ENCODE results near the gene TAS2R20. TPM values are rescaled to one million over a fixed set of nuclear protein-coding genes. Genes with fewer than 3 reads are reported as not detected.

TAS2R20 gene
- total and polyA plus RNA-seq, 2 donors (not counting 3 experiments of a cell fraction or from before 2014, with no cell fraction given) = 0.48 to 3.3 TPM

- H3K79me2 ChIP-seq (ENCODE audit: control insufficient read depth, insufficient read depth, low read length) = no peaks in the 10 kb centered on the region
- intact Hi-C loops (cut with micrococcal nuclease) = no loop called here
- H4K20me1 ChIP-seq (replicated peaks; ENCODE audit: control insufficient read depth, extremely low read depth, insufficient read depth, low read length) = no peaks in the 10 kb centered on the region
- FAIRE-seq (no peak), DNase-seq (ENCODE audit: low read depth, low spot score) (no peak)
- H3K9me3 ChIP-seq (replicated peaks; ENCODE audit: control insufficient read depth, insufficient read depth, low read length) = no peaks in the 10 kb centered on the region
- BruUV-seq (replicated peaks) = no TSS peak
- no peak overlapping the region for H3K9ac ChIP-seq (replicated peaks; ENCODE audit: extremely low read depth, insufficient read depth, low read length)
- no peaks in the 10 kb centered on the region for H3K9me1 ChIP-seq (replicated peaks; ENCODE audit: control insufficient read depth, extremely low read depth, insufficient read depth, low read length)
- dilution Hi-C loops (cut with MboI; ENCODE audit: extremely low pct_ligation_motif_present, low sequenced_read_pairs) = no loop called here
- no peaks in the 10 kb centered on the region for H3K27me3 ChIP-seq (ENCODE audit: control insufficient read depth in 2 of 2, insufficient read depth in 2 of 2, low read length in 2 of 2)
- POLR2A ChIA-PET = no interaction called here
- no peak overlapping the region for H2AFZ ChIP-seq (ENCODE audit: low read depth, low read length)
- no peak overlapping the region for H3K27ac ChIP-seq (ENCODE audit: insufficient read depth, low read depth, low read length)
- H3K36me3 ChIP-seq (ENCODE audit: control insufficient read depth in 2 of 2, extremely low read depth in 1 of 2, insufficient read depth in 2 of 2, low read length in 2 of 2) = no peaks in the 10 kb centered on the region
- TF ChIP-seq POLR2AphosphoS5 (IDR thresholded peaks at IDR 0.05; ENCODE audit: insufficient read depth, low read depth, low read length) (no peak), GATA2 (IDR thresholded peaks at IDR 0.05; ENCODE audit: insufficient read depth, insufficient read length, low read depth, low read length) (no peak), POLR2A (IDR thresholded peaks at IDR 0.05; ENCODE audit: low read depth, low read length) (no peak), JUN (IDR thresholded peaks at IDR 0.05; ENCODE audit: borderline replicate concordance, insufficient read depth, insufficient read length, low read depth) (no peak), FOS (IDR thresholded peaks at IDR 0.05; ENCODE audit: borderline replicate concordance, insufficient read depth, low read length) (no peak), MAX (IDR thresholded peaks at IDR 0.05; ENCODE audit: insufficient read depth, insufficient read length) (no peak), MYC (IDR thresholded peaks at IDR 0.05; ENCODE audit: low read depth, low read length) (no peak), EZH2 (IDR thresholded peaks at IDR 0.05; ENCODE audit: borderline replicate concordance, low read depth, low read length, severe bottlenecking) (no peak)
- TF ChIP-seq, protein P1, sequence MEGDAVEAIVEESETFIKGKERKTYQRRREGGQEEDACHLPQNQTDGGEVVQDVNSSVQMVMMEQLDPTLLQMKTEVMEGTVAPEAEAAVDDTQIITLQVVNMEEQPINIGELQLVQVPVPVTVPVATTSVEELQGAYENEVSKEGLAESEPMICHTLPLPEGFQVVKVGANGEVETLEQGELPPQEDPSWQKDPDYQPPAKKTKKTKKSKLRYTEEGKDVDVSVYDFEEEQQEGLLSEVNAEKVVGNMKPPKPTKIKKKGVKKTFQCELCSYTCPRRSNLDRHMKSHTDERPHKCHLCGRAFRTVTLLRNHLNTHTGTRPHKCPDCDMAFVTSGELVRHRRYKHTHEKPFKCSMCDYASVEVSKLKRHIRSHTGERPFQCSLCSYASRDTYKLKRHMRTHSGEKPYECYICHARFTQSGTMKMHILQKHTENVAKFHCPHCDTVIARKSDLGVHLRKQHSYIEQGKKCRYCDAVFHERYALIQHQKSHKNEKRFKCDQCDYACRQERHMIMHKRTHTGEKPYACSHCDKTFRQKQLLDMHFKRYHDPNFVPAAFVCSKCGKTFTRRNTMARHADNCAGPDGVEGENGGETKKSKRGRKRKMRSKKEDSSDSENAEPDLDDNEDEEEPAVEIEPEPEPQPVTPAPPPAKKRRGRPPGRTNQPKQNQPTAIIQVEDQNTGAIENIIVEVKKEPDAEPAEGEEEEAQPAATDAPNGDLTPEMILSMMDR (IDR thresholded peaks at IDR 0.05; ENCODE audit: extremely low read depth in 1 of 2, insufficient read depth in 1 of 2, low read depth in 1 of 2, low read length in 2 of 2) = no peak
- no peak overlapping the region for H3K4me2 ChIP-seq (ENCODE audit: insufficient read depth, low read length)
- CTCF ChIA-PET = interaction anchor here (0.9 kb wide), 1 partner anchor 9 kb away, joined by 3 read pairs; no protein-coding TSS in a partner anchor
- H3K4me3 ChIP-seq (replicated peaks in 1 of 3; ENCODE audit: insufficient read depth in 1 of 3, low read depth in 1 of 3, low read length in 3 of 3) = no peak overlapping the region
- no peaks in the 10 kb centered on the region for H3K4me1 ChIP-seq (ENCODE audit: control insufficient read depth, extremely low read depth, insufficient read depth, low read length)
Observed at GRCh38 chr12:10974965-10975364, 23.1 kb downstream of the TAS2R20 start.

Measured in endothelial cell of umbilical vein (primary cell).